Fibroblast of lung (primary cell): ENCODE measurements around the gene MRPS27. TPM values are rescaled to one million over a fixed set of nuclear protein-coding genes. Genes with fewer than 3 reads are reported as not detected.
A peak's percentile ranks its signal among the peaks of the same experiment; 100 is the strongest.
"Not testable (repeated sequence)": the region's sequence is repeated elsewhere in the genome, so short reads cannot be mapped to it uniquely, and the experiment has no call there.

ENCODE experiments used
- DNase-seq, 2 donors: peaks; one replicate each; pipeline versions ENCODE4 v3.0.0 to v3.0.0-alpha.2; 2010; ENCODE audit warnings: low read depth in 2 of 2
- H2AFZ ChIP-seq: 2 replicates; pipeline ENCODE4 v1.5.1; 2012; ENCODE audit warnings: low read length, control low read depth, inconsistent platforms
- H3K27ac ChIP-seq: 2 replicates; pipeline ENCODE4 v1.5.1; 2011; ENCODE audit warnings: low read length, control low read depth; ENCODE audit not compliant: insufficient read depth
- H3K27me3 ChIP-seq: 2 replicates; pipeline ENCODE4 v1.5.1; 2011; ENCODE audit warnings: mild to moderate bottlenecking, low read length; ENCODE audit not compliant: control insufficient read depth, insufficient read depth
- H3K36me3 ChIP-seq: 2 replicates; pipeline ENCODE4 v1.5.1; 2011; ENCODE audit warnings: low read length; ENCODE audit not compliant: control insufficient read depth, insufficient read depth
- H3K4me1 ChIP-seq: 2 replicates; pipeline ENCODE4 v1.5.1; 2011; ENCODE audit warnings: low read length; ENCODE audit not compliant: control insufficient read depth, insufficient read depth; ENCODE audit errors: extremely low read depth
- H3K4me2 ChIP-seq: 2 replicates; pipeline ENCODE4 v1.5.1; 2011; ENCODE audit warnings: low read length, control low read depth; ENCODE audit not compliant: insufficient read depth; ENCODE audit errors: extremely low read depth
- H3K4me3 ChIP-seq, 4 experiments: fragments of 200-600 bp in 1 of 4; sonication (generic) in 1 of 4; replicated peaks in 1 of 4; 2 replicates each; pipeline ENCODE4 v1.5.1; 2011 to 2016; ENCODE audit warnings: low read length in 4 of 4, low read depth in 3 of 4, mild to moderate bottlenecking in 3 of 4, control low read depth in 2 of 4, inconsistent platforms in 1 of 4, mixed read lengths in 1 of 4; ENCODE audit not compliant: insufficient read depth in 1 of 4; ENCODE audit errors: control extremely low read depth in 1 of 4
- H3K79me2 ChIP-seq: 2 replicates; pipeline ENCODE4 v1.5.1; 2012; ENCODE audit warnings: mild to moderate bottlenecking, low read length, inconsistent platforms; ENCODE audit not compliant: control insufficient read depth, insufficient read depth
- H3K9ac ChIP-seq: 2 replicates; pipeline ENCODE4 v1.5.1; 2011; ENCODE audit warnings: mild to moderate bottlenecking, low read length, control low read depth; ENCODE audit not compliant: insufficient read depth
- H3K9me3 ChIP-seq: 2 replicates; pipeline ENCODE4 v1.5.1; 2012; ENCODE audit warnings: low read depth, low read length; ENCODE audit not compliant: control insufficient read depth, insufficient read depth
- H4K20me1 ChIP-seq: 2 replicates; pipeline ENCODE4 v1.5.1; 2011; ENCODE audit warnings: low read length; ENCODE audit not compliant: control insufficient read depth, insufficient read depth; ENCODE audit errors: extremely low read depth
- EZH2 ChIP-seq: IDR thresholded peaks from 2 replicates; pipeline ENCODE4 v1.5.1; 2012; ENCODE audit warnings: low read length, control low read depth, mild to moderate bottlenecking; ENCODE audit errors: missing control alignments
- polyA plus RNA-seq, 2 donors: library from polyadenylated mRNA; depleted of rRNA in 1 of 2; stranded (reverse) in 1 of 2; unstranded in 1 of 2; fragments of >200 nt; gene quantifications; 2 replicates each; pipeline ENCODE4 v1.2.1, GENCODE V29; 2011 to 2012; ENCODE audit warnings: missing spikeins in 1 of 2
- total RNA-seq: library from RNA; depleted of rRNA; stranded (reverse); fragments of >200 nt; gene quantifications from 2 replicates; pipeline ENCODE4 v1.2.1, GENCODE V29; 2014
- TF ChIP-seq, protein P1 (sequence below), 2 donors: IDR thresholded peaks in 1 of 2; conservative IDR thresholded peaks in 1 of 2; 1 replicate in 1 of 2; 2 replicates in 1 of 2; pipeline ENCODE4 v1.5.1; 2011 to 2012; ENCODE audit warnings: low read length in 2 of 2, control low read depth in 1 of 2, inconsistent platforms in 1 of 2, low read depth in 1 of 2, mild to moderate bottlenecking in 1 of 2

MRPS27 gene
- total and polyA plus RNA-seq, 2 donors (not counting 1 experiment from before 2014, with no cell fraction given): 67.2 to 86.5 TPM

DNA sequence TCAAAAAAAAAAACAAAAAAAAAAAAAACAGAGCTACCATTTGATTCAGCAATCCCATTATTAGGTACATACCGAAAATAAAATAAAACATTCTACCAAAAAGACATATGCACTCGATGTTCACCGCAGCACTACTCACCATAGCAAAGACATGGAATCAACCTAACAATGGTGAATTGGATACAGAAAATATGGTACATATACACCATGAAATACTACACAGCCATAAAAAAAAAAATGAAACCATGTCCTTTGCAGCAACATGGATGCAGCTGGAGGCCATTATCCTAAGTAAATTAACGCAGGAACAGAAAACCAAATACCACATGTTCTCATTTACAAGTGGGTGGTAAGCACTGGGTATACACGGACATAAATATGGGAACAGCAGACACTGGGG, 21.3 kb downstream of the MRPS27 start:
- no peaks in the 10 kb centered on the region for H3K4me1 ChIP-seq
- no peak overlapping the region for H3K4me2 ChIP-seq
- no peak overlapping the region for H3K9ac ChIP-seq
- peaks cover 4% of the 10 kb centered on the region for H3K36me3 ChIP-seq
- TF ChIP-seq, protein P1, sequence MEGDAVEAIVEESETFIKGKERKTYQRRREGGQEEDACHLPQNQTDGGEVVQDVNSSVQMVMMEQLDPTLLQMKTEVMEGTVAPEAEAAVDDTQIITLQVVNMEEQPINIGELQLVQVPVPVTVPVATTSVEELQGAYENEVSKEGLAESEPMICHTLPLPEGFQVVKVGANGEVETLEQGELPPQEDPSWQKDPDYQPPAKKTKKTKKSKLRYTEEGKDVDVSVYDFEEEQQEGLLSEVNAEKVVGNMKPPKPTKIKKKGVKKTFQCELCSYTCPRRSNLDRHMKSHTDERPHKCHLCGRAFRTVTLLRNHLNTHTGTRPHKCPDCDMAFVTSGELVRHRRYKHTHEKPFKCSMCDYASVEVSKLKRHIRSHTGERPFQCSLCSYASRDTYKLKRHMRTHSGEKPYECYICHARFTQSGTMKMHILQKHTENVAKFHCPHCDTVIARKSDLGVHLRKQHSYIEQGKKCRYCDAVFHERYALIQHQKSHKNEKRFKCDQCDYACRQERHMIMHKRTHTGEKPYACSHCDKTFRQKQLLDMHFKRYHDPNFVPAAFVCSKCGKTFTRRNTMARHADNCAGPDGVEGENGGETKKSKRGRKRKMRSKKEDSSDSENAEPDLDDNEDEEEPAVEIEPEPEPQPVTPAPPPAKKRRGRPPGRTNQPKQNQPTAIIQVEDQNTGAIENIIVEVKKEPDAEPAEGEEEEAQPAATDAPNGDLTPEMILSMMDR (conservative IDR thresholded peaks at IDR 0.05 in 1 of 2, IDR thresholded peaks at IDR 0.05 in 1 of 2; ENCODE audit: low read depth in 1 of 2, low read length in 2 of 2): no peak
- no peak for TF ChIP-seq EZH2
- H3K9me3 ChIP-seq: no peaks in the 10 kb centered on the region
- H3K79me2 ChIP-seq: peaks cover 19% of the 10 kb centered on the region
- no peak overlapping the region for H3K27ac ChIP-seq
- no peak overlapping the region for H3K4me3 ChIP-seq
- H2AFZ ChIP-seq: no peak overlapping the region
- H4K20me1 ChIP-seq: no peaks in the 10 kb centered on the region
- H3K27me3 ChIP-seq: no peaks in the 10 kb centered on the region
- DNase-seq: no peak

DNA sequence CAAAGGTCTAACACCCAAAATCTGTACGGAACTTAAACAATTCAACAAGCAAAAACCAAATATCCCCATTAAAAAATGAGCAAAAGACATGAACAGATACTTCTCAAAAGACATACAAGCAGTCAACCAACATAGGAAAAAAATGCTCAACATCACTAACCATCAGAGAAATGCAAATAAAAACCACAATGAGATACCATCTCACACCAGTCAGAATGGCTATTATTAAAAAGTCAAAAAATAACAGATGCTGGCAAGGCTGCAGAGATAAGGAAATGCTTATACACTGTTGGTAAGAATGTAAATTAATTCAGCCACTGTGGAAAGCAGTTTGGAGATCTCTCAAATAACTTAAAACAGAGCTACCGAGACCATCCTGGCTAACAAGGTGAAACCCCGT, 21.9 kb downstream of the MRPS27 start:
- H3K4me1 ChIP-seq, H4K20me1 ChIP-seq, H3K27me3 ChIP-seq, H2AFZ ChIP-seq, H3K9me3 ChIP-seq, H3K9ac ChIP-seq, H3K36me3 ChIP-seq, H3K4me3 ChIP-seq, H3K4me2 ChIP-seq, H3K27ac ChIP-seq: not testable (repeated sequence)
- peaks cover 18% of the 10 kb centered on the region for H3K79me2 ChIP-seq
- DNase-seq: peak in 1 of 2 donors; percentile 52

DNA sequence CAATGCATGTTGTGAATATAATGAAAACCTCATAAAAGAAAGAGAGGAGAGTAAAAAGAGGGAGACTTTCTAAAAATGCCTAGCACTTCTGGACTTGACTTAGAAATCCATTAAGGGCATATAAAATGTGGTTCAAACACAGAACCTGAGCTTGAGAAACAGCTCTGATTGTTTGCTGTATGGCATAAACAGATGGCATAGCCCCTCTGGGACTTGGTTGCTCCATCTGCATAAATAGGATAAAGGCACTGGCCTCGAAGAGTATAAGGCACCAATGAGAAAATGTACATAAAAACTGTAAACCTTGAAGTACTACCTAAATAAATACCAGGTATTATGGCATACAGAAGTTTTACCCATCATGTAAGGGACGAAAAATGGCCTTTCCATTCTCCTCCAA, 23.8 kb downstream of the MRPS27 start:
- H2AFZ ChIP-seq: no peak overlapping the region
- no peak overlapping the region for H3K4me2 ChIP-seq
- H3K27ac ChIP-seq: no peak overlapping the region
- no peak overlapping the region for H3K9ac ChIP-seq
- no peaks in the 10 kb centered on the region for H3K9me3 ChIP-seq
- H3K79me2 ChIP-seq: peaks cover 12% of the 10 kb centered on the region
- H3K27me3 ChIP-seq: no peaks in the 10 kb centered on the region
- no peaks in the 10 kb centered on the region for H3K4me1 ChIP-seq
- H3K36me3 ChIP-seq: peaks cover 3% of the 10 kb centered on the region
- DNase-seq: no peak
- H4K20me1 ChIP-seq: no peaks in the 10 kb centered on the region
- TF ChIP-seq EZH2: no peak
- TF ChIP-seq, protein P1 (conservative IDR thresholded peaks at IDR 0.05 in 1 of 2, IDR thresholded peaks at IDR 0.05 in 1 of 2; ENCODE audit: low read depth in 1 of 2, low read length in 2 of 2): no peak
- no peak overlapping the region for H3K4me3 ChIP-seq
